OCI-LY3 (cell line): Measurements from ENCODE around the gene PSMB3.

ENCODE experiments used
- CTCF ChIP-seq: fragments of 200-600, 300-600 bp; sonication (generic); IDR thresholded peaks from 2 replicates; pipeline ENCODE4 v1.5.1; 2014; ENCODE audit warnings: antibody characterized with exemption, low read length, low read depth
- EZH2phosphoT487 ChIP-seq: fragments of 200-600 bp; shearing (Covaris generic); IDR thresholded peaks from 2 replicates; pipeline ENCODE4 v1.6.1; 2018; ENCODE audit warnings: antibody characterized with exemption, mixed run types, low read depth

- TF ChIP-seq CTCF: no peak
- no peak for TF ChIP-seq EZH2phosphoT487
Observed at GRCh38 chr17:38746849-38747462, 5.6 kb upstream of the PSMB3 start.
